ENCODE data around the gene TBCD. TPM values are rescaled to one million over a fixed set of nuclear protein-coding genes. Genes with fewer than 3 reads are reported as not detected.

The TBCD gene
- total RNA-seq, 2 donors from 2014 or later, result 38.9 to 74.8 TPM

DNA sequence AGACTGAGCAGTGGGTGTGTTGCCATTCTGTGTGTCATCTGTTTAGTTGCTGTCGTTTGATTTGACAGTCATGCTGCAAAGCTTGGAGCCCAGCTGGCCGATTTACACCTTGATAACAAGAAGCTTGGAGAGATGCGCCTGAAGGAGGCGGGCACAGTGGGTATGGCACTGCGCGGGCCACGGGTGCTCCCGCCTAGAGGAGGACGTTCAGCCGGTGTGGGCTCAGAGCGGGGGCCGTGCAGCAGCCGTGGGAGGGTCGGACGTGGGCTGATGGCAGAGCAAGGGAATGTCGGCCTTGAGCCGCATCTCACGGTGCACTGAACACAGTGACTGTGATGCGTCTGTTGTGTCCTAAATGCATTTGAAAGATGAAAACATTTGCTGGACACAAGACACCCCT is 31.7 kb upstream of the TBCD start:
- DNase-seq (no peak), ATAC-seq (no peak)
- H3K9me3 ChIP-seq, result no peaks in the 10 kb centered on the region
- intact Hi-C loops (cut with DNase I), result no loop called here
- no peak overlapping the region for H3K27ac ChIP-seq
- H3K4me3 ChIP-seq, result no peak overlapping the region
- TF ChIP-seq, protein P1, sequence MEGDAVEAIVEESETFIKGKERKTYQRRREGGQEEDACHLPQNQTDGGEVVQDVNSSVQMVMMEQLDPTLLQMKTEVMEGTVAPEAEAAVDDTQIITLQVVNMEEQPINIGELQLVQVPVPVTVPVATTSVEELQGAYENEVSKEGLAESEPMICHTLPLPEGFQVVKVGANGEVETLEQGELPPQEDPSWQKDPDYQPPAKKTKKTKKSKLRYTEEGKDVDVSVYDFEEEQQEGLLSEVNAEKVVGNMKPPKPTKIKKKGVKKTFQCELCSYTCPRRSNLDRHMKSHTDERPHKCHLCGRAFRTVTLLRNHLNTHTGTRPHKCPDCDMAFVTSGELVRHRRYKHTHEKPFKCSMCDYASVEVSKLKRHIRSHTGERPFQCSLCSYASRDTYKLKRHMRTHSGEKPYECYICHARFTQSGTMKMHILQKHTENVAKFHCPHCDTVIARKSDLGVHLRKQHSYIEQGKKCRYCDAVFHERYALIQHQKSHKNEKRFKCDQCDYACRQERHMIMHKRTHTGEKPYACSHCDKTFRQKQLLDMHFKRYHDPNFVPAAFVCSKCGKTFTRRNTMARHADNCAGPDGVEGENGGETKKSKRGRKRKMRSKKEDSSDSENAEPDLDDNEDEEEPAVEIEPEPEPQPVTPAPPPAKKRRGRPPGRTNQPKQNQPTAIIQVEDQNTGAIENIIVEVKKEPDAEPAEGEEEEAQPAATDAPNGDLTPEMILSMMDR (IDR thresholded peaks at IDR 0.05), result no peak
- no peak for TF ChIP-seq POLR2A (IDR thresholded peaks at IDR 0.05)
- peaks cover 0 to 4% of the 10 kb centered on the region in 2 donors for H3K36me3 ChIP-seq (replicated peaks in 1 of 2; ENCODE audit: insufficient read depth in 1 of 2, low read depth in 2 of 2)
- WGBS, 2 donors, result 91 to 98% methylated on average over 13 to 19 of the region's 19 CpGs
- H3K27me3 ChIP-seq, result no peaks in the 10 kb centered on the region
- peaks cover 19% of the 10 kb centered on the region for H3K4me1 ChIP-seq

DNA sequence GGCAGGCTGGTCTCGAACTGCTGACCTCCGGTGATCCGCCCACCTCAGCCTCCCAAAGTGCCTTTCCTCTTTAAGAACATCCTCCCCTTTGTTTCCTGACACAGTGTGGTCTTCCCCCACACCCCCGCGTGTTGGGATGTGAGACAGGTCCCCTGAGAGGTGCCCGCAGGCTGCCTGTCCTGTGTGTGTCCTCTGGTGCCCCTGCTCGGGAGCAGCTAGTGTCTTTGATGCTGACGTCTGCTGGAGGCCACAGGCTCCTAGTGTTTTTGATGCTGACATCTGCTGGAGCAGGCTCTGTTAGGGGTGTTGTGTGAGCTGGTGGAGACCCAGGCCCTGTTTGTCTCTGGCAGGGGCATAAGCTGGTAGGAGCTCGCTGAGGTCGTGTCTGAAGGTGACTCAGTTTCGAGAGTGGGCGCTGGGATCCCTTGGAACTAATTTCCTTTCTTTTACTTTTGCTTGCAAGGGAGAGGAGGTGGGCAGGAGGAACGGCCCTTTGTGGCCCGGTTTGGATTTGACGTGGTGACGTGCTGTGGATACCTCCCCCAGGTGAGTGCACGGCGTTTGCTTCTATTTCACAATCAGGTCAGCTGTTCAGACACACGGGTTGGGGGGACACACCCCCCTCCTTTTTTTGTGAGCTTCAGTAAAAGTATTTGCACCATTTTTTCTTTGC is 29.4 kb upstream of the TBCD start:
- no peaks in the 10 kb centered on the region for H3K9me3 ChIP-seq
- H3K36me3 ChIP-seq (replicated peaks in 1 of 2; ENCODE audit: insufficient read depth in 1 of 2, low read depth in 2 of 2), result peaks cover 0 to 8% of the 10 kb centered on the region in 2 donors
- DNase-seq (no peak), ATAC-seq (no peak)
- no peak overlapping the region for H3K27ac ChIP-seq
- no peaks in the 10 kb centered on the region for H3K27me3 ChIP-seq
- TF ChIP-seq, protein P1 (IDR thresholded peaks at IDR 0.05), result no peak
- no peak for TF ChIP-seq POLR2A (IDR thresholded peaks at IDR 0.05)
- intact Hi-C loops (cut with DNase I), result no loop called here
- H3K4me3 ChIP-seq, result no peak overlapping the region
- WGBS, 2 donors, result 85 to 86% methylated on average over 18 to 19 of the region's 19 CpGs
- H3K4me1 ChIP-seq, result peaks cover 8% of the 10 kb centered on the region

DNA sequence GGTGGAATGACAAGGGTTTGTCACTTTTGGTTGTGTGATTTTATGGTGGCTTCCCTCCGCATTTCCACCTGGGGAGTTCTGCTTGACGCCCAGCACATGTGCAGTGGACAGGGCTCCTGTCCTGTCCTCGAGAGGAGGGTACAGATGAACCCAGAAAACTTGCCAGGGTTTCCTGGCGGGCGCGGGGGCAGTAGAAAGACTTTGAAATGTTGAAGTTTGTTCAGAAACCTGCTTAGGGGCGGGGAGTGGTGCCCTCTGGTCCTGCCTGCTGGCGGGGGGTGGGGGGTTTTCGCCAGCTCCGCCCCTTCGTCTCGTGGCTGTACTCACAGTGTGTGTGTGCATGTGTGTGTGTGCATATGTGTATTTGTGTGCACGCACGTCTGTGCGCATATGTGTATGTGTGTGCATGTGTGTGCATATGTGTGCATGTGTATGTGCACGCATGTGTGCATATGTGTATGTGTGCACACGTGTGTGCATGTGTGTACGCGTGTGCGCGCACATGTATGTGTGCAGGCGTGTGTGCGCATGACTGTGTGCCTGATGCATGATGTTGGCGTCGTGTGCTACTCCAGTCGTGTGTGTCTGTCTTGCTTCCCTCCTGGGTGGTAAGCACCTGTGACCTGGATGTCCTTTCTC is 28.6 kb upstream of the TBCD start:
- no peak overlapping the region for H3K27ac ChIP-seq
- peaks cover 0 to 8% of the 10 kb centered on the region in 2 donors for H3K36me3 ChIP-seq (replicated peaks in 1 of 2; ENCODE audit: insufficient read depth in 1 of 2, low read depth in 2 of 2)
- TF ChIP-seq, protein P1 (IDR thresholded peaks at IDR 0.05), result peak in 1 of 7 experiments; percentile 24
- TF ChIP-seq POLR2A (IDR thresholded peaks at IDR 0.05), result no peak
- intact Hi-C loops (cut with DNase I), result no loop called here
- DNase-seq (no peak), ATAC-seq (no peak)
- no peaks in the 10 kb centered on the region for H3K27me3 ChIP-seq
- whole genome bisulfite sequencing, 2 donors, result 85 to 90% methylated on average over 12 to 26 of the region's 26 CpGs
- no peaks in the 10 kb centered on the region for H3K4me1 ChIP-seq
- H3K9me3 ChIP-seq, result no peaks in the 10 kb centered on the region
- H3K4me3 ChIP-seq, result no peak overlapping the region

DNA sequence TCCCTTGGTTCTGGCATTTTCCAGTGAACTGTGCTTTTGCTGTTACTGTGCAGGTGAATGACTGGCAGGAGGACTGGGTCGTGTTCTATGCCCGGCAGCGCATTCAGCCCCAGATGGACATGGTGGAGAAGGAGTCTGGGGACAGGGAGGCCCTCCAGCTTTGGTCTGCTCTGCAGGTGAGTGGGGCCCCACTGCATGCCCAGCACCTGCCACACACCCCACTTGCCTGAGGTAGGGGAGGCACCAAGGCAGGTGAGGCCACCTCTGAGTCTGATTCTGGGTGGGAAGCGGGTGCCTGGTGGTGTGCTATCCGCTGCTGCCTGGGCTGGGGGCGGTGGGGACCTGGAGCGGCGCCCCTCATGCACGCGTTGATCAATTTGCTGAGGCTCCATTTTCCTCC is 25.4 kb upstream of the TBCD start:
- no peak for ATAC-seq
- TF ChIP-seq, protein P1 (IDR thresholded peaks at IDR 0.05), result no peak
- TF ChIP-seq POLR2A (IDR thresholded peaks at IDR 0.05), result no peak
- WGBS, 2 donors, result 93 to 96% methylated on average over 5 to 10 of the region's 10 CpGs
- H3K4me1 ChIP-seq, result no peaks in the 10 kb centered on the region
- no peaks in the 10 kb centered on the region for H3K27me3 ChIP-seq
- H3K36me3 ChIP-seq (replicated peaks in 1 of 2; ENCODE audit: insufficient read depth in 1 of 2, low read depth in 2 of 2), result peaks cover 0 to 8% of the 10 kb centered on the region in 2 donors
- DNase-seq, result no peak
- no peak overlapping the region for H3K27ac ChIP-seq
- H3K9me3 ChIP-seq, result no peaks in the 10 kb centered on the region
- H3K4me3 ChIP-seq, result no peak overlapping the region
- intact Hi-C loops (cut with DNase I), result no loop called here
